GM19328 (cell line): ENCODE data around the gene TAF11L2.
A peak's percentile ranks its signal among the peaks of the same experiment; 100 is the strongest.
"Not testable (repeated sequence)": the region's sequence is repeated elsewhere in the genome, so short reads cannot be mapped to it uniquely, and the experiment has no call there.

Experiments
- ATAC-seq: cut with Tn5 transposase; IDR thresholded peaks from one replicate; pipeline ENCODE4 v1.9.1; 2021; ENCODE audit warnings: mild to moderate bottlenecking, moderate library complexity; ENCODE audit not compliant: unreplicated experiment

TAF11L2 gene

DNA sequence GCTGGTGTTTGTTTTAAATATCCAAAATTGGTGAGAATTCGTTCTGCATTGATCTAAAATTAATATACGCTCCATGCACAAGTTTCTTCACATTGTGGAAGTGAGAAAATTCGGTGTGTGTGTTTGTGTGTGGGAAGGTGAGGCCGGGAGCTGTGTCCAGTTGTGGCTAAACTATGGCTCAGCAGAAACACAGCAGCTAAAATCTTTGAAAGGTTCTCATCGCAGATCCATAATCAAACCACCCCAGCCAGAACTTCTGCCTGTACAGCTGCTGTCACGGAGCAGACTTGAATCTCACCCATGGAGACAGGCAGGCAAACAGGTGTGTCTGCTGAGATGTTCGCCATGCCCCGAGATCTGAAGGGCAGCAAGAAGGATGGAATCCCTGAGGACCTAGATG lies at the start of gene TAF11L2:
TSS of gene TAF11L2 (plus strand) at position 301 of the 400 bp plus-strand sequence.
- not testable (repeated sequence) for ATAC-seq

DNA sequence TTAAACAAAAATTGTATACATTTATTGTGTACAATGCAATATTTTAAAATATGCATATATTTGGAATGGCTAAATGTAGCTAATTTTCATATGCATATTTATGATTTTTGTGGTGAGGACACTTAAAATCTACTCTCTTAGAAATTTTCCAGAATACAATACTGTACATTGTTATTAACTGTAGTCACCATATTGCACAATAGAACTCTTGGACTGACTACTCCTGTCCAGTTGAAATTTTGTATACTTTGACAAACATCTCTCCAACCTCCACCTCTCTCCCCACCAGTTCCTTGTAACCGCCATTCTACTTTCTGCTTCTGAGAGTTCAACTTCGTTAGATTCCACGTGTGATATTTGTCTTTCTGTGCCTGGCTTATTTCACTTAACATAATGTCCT lies 49.2 kb upstream of the TAF11L2 start:
- ATAC-seq = no peak

DNA sequence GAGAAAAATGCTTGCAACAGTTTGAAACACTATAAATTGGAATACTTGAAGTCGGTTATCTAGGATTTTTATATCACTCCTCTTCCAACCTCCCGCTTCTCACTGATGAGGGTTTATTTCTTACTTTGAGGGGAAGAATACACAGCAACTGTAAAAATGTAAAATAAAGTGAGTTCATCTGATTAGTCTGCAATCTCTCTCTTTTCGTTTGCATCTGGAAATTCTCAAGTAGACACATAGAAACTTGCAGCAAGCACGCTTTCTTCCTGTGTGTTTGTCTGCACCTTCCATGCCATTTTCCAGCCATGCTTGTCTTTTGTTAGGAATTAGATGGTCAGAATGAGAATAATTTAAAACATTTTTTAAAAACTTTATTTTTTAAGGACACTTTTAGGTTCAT lies 45.1 kb upstream of the TAF11L2 start:
- ATAC-seq = no peak

DNA sequence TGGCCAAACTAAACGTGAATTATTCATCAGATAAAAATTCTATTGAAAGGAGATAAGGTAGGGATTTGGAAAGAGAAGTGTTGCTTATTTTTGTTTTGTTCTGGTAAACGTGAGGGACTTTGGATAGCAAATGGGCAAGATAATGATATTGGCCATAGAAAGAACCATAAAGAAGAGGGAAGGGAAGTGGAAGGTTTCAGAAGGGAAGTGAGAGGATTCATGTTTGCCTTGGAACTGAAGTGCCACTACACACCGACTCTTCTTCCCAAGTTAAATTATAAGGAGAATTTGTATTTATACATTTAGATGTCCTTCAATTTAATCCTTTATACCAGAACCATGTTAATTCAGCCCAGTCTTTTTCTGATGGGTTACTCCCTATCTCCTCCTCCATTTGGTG lies 42.1 kb upstream of the TAF11L2 start:
- ATAC-seq = no peak

DNA sequence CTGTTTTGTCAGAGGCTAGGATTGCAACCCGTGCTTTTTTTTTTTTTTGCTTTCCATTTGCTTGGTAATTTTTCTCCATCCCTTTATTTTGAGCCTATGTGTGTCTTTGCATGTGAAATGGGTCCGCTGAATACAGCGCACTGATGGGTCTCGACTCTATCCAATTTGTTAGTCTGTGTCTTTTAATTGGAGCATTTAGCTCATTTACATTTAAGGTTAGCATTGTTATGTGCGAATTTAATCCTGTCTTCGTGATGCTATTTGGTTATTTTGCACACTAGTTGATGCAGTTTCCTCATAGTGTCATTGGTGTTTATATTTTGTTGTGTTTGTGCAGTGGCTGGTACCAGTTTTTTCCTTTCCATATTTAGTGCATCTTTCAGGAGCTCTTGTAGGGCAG lies 36.2 kb upstream of the TAF11L2 start:
- no peak for ATAC-seq

DNA sequence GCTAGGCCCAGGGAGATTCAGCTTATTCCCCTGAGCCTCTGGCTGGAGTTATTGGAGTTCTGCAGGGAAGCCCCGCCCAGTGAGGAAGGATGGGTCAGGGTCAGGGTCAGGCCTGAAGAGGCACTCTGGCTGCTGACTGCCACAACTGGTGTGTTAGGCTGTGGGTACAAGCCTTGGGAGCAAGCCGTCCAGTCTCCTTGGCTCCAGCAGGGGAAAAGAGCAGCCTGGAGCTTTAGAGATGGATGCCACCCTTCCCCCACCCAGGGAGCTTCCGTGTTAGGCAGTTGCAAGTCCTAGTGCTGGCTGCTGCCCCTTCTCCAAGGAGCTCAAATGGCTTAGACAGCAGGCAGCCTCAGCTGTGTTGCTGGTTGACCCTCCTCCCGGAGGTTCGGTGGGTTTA lies 34.4 kb upstream of the TAF11L2 start:
- ATAC-seq = no peak

DNA sequence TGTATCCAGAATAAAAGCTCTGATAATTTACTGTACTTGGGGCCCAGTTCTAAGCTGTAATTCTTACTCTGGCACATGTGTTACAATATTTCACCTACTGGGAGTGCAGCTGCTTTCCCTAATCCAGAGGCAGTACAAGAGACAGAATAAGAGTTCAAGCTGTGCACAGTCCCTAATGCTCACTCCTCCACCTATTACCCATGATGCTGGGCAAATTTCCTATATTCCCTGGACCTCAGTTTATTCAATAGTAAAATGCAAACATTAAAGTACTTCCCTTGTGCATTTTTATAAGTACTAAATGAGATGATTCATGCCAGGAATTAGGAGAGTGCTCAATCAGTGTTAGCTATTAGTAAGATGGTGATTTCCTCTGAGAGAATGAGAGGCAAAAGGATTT lies 28.0 kb upstream of the TAF11L2 start:
- ATAC-seq = no peak

DNA sequence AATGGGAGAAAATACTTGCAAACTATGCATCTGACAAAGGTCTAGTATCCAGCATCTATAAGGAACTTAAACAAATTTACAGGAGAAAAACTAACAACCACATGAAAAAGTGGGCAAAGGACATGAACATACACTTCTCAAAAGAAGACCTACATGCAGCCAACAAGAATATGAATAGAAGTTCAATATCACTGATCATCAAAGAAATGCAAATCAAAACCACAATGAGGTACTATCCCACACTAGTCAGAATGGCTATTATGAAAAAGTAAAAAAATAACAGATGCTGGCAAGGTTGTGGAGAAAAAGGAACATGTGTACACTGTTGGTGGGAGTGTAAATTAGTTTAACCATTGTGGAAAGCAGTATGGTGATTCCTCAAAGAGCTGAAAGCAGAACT lies 23.0 kb upstream of the TAF11L2 start:
- peak; percentile 53 for ATAC-seq

DNA sequence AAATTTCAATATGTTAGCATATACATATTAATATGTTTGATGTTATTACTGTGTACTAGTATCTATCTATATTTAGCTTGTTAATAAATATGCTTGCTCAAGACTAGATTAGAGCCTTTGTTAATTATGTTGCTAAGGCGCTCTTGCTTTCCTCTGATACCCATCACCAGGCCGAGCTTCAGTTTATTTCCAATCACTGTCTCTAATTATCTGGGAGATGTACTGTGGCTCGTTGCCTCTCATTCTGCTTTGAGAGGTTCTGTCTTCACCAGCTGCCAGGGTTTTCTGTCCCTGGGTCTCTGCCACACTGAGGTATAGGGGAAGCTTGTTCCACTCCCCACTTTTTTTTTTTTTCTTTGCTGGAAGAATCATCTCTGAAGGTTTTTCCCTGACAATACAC lies 21.0 kb upstream of the TAF11L2 start:
- ATAC-seq = no peak

DNA sequence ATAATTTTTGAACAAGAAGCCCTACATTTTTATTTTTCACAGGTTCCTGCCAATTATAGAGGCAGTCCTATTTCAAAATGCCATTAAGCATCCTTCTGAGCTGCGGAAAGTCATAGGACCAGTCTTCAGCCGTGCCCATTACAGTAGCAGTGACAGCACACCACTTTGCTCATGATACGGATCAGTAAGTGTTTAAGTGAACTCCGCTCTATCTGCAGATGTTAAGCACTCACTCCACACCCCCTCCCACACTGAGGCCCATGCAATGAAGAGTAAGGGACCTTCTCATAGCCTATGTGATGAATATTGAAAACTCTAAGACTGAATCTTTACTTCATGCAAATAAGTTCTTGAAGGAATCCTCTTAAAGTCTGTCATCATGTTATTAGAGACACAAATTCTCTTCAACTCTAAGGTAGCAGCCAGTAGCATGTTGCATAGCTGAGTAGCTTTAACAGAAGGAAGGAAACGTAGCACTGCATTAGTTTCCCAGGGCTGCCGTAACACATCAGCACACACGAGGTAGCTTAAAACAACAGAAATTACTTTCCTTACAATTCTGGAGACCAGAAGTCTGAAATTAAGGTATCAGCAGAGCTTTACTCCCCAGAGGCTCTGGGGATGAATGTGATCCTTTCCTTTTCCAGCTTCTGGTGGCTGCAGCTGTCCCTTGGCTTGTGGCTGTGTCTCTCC lies 20.3 kb upstream of the TAF11L2 start:
- no peak for ATAC-seq

DNA sequence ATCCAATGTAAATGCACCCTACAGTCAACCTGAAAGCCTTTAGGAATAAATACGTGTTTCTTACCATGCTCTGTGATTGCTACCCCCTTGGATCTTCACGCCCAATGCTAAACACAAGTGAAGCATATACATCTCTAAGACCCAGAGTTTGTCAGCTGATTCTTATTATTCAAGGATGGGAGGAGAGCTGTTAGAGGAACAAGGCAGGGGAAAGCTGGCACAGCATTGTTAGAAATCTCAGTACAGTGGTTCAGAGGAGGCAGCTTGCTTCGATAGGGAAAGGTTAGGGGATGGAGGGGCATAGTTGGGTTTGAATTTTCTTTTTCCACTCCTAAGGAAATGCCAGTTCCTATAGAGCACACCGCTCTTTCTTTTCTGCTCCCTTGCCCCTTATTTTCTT lies 16.7 kb upstream of the TAF11L2 start:
- no peak for ATAC-seq

DNA sequence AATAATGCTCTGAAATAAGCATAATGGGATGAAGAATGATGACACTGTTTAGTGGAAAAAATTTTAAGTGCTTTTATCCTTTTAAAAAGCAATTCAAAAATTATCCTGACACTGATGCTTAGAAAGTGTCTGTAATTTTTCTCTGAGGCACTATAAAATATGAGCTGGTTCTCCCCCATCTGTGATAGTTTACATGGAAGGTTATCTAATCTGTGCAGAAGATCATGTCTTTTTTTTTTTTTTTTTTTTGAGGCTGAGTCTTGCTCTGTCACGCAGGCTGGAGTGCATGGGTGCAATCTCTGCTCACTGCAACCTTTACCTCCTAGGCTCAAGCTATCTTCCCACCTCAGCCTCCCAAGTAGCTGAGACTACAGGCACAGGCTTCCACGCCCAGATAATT lies 15.2 kb upstream of the TAF11L2 start:
- no peak for ATAC-seq

DNA sequence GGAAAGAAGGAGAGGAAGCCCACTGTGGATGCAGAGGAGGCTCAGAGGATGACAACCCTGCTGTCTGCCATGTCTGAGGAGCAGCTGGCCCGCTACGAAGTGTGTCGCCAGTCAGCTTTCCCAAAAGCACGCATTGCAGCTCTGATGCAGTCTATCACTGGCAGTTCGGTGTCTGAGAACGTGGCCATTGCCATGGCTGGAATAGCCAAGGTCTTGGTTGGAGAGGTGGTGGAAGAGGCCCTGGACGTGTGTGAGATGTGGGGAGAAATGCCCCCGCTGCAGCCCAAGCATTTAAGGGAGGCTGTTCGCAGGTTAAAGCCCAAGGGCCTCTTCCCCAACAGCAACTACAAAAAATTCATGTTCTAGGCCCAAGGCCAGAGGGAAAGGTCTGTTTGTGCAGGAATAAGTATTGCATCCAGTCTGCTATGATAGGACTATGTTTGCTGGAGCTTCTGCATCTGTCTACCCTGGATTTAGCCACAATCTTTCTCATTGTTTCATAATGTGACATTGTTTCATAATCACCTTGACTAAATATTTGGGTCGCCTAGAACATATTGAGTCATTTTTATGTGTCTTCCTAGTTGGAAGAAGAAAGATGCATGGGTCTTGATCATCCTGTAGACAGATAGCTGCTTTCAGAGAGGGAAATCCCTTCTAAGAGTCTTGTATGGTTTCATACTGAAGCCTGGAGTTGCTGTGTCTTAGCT lies 11.4 kb upstream of the TAF11L2 start:
- ATAC-seq = not testable (repeated sequence)

DNA sequence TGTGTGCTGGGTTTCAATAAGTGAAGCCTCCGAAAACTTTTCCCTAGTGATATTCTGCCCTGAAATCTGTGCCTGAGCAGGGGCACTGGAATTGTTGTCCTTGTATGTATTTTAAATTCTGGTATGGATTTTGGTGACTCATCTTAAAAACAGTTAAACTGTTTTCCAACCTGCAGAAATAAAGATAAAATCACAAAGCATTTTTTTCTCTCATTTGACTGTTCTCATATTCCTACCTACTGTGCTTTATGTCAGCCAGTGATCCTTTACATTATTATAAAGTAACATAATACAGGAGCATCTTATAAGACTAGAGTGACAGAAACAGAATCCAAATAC lies 10.9 kb upstream of the TAF11L2 start:
- ATAC-seq = no peak

DNA sequence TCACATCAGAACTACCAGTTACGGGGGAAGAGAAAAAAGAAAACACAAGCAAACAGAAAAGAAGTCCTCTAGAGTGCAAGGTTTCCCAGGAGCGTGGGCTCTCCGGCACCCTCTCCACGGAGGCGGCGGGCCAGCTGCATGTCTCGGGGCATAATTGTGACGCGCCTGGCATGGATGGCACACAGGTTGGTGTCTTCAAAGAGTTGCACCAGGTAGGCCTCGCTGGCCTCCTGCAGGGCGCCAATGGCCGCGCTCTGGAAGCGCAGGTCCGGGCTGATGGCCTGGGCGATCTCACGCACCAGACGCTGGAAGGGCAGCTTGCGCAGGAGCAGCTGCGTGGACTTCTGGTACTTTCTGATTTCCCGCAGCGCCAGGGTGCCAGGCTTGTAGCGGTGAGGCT lies 6.8 kb upstream of the TAF11L2 start:
- not testable (repeated sequence) for ATAC-seq

DNA sequence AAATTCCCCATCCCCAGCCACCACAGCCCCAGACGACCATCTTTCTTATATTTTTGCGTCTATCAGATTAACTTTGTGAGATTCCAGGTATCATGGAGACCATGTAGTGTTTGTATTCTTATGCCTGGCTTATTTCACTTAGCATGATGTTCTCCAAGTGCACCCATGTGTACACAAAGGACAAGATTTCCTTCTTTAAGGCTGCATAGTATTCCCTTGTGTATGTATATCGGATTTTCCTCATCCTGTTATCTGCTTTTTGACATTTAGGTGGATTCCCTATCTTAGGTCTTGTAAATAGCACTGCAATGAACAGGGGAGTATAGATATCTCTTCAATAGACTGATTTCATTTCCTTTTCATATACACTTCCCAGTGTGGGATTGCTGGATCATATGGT lies 5.3 kb upstream of the TAF11L2 start:
- no peak for ATAC-seq

DNA sequence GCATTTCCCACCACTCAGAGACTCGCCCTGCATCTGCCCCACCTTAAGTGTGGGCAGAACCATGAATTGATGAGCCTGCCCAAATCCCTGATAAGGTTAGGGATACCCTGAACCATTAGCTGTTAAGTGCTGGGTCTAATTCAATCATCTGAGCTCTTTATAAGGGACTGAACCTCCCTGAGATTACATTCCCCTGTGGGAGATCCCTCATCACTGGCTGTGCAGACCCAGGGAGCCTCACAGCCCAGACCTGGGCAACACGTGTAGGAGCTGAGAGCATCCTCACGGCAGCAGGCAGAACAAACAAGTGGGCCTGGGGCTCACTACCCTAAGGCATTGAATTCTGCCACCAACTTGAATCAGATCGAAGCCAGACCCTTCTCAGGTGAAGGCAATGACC lies 585 bp upstream of the TAF11L2 start:
- no peak for ATAC-seq

DNA sequence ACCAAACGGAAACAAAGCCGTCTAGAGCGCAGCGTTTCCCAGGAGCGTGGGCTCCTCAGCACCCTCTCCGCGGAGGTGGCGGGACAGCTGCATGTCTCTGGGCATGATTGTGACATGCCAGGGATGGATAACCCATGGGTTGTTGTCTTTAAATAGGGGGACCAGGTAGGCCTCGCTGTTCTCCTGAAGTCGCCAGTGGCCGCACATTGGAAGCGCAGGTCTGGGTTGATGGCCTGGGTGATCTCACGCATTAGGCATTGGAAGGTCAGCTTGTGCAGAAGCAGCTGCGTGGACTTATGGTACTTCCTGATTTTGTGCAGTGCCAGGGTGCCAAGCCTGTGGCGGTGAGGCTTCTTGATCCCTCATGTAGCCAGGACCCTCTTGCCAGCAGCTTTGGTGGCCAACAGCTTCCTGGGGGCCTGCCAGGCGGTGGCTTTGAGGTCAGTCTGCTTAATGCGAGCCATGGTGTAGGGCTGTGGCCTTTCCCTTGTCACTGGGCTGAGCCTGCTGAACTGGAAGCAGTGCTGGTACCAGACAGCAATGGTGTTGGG lies 13.8 kb downstream of the TAF11L2 start:
- ATAC-seq = no peak

DNA sequence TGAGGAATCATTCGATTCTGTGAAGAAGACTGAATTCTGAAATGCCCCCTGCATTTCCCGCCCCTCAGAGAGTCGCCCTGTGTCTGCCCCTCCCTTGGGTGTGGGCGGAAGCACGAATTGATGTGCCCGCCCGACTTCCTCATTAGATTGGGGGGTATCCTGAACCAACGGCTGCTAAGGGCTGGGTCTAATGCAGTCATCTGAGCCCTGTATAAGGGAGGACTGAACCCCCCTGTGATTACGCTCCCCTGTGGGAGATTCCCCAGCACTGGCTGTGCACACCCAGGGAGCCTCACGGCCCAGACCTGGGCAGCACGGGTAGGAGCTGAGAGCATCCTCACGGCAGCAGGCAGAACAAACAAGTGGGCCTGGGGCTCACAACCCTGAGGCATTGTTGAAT lies 19.5 kb downstream of the TAF11L2 start:
- ATAC-seq = not testable (repeated sequence)

DNA sequence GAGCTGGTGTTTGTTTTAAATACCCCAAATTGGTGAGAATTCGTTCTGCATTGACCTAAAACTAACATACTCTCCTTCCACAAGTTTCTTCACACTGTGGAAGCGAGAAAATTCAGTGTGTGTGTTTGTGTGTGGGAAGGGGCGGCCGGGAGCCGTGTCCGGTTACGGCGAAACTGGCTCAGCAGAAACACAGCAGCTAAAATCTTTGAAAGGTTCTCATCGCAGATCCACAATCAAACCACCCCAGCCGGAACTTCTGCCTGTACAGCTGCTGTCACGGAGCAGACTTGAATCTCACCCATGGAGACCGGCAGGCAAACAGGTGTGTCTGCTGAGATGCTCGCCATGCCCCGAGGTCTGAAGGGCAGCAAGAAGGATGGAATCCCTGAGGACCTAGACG lies 20.0 kb downstream of the TAF11L2 start, which contains the start of gene TAF11L3:
TSS of gene TAF11L3 (plus strand) at position 301 of the 400 bp plus-strand sequence.
- not testable (repeated sequence) for ATAC-seq

DNA sequence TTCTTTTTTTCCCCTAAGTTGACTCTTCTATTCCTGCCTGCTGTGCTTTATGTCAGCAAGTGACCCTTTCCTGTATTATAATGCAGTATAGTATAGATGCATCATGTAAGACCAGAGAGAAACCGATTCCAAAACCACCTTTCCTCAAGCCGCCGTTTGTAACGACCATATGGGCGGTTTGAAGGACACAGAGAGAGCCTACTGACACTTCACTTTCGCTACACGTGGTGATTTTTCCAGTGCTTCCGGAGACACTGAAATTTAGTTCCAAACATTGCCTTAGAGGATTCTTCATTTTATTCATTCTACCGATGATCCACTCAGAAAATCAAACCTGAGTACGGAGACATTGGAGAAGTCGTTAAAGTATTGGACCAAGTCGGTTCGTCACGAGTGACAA lies 21.5 kb downstream of the TAF11L2 start:
- not testable (repeated sequence) for ATAC-seq

DNA sequence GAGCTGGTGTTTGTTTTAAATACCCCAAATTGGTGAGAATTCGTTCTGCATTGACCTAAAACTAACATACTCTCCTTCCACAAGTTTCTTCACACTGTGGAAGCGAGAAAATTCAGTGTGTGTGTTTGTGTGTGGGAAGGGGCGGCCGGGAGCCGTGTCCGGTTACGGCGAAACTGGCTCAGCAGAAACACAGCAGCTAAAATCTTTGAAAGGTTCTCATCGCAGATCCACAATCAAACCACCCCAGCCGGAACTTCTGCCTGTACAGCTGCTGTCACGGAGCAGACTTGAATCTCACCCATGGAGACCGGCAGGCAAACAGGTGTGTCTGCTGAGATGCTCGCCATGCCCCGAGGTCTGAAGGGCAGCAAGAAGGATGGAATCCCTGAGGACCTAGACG lies 23.5 kb downstream of the TAF11L2 start, which contains the start of gene TAF11L4:
TSS of gene TAF11L4 (plus strand) at position 301 of the 400 bp plus-strand sequence.
- ATAC-seq = not testable (repeated sequence)
